ENCODE measurements around the gene DGKA. TPM values are rescaled to one million over a fixed set of nuclear protein-coding genes. Genes with fewer than 3 reads are reported as not detected.
"Not testable (repeated sequence)": the region's sequence is repeated elsewhere in the genome, so short reads cannot be mapped to it uniquely, and the experiment has no call there.

The DGKA gene
- total RNA-seq, 4 donors from 2014 or later, result 95.7 to 209 (median 159) TPM

DNA sequence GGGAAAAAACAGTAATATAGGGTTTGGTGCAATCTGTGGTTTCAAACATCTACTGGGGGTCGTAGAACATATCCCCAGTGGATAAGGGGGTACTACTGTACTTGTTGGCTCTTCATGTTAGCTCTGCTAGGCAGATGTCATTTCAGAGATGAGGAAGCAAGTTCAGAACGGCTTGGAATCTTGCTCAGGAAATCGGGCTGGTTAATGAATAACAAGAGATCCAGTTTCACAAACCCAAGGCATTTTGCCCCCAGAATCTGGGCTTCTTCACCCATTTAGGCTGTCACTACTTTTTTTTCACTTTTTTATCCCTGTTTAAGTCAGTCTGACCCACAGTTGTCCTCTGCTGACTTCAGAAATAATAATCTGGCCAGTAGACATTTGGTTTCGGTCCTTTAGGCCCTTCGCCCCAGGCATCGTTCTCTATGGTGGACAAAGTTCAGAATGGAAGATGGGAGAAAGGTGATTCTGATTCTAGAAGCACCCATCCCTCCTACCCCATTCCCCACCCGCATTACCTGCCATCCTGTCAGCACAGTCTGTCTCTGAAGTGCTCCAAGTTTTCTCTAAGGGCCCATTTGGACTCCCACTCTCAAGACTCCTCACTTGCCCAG, 70.6 kb downstream of the DGKA start:
- peaks cover 7 to 18% (median 11%) of the 10 kb centered on the region in 3 donors for H3K4me1 ChIP-seq
- 76 to 82% methylated on average over 7 of the region's 7 CpGs for WGBS, 2 donors
- no peaks in the 10 kb centered on the region for H3K9me3 ChIP-seq
- H3K36me3 ChIP-seq, result peaks cover 3 to 62% (median 14%) of the 10 kb centered on the region in 3 donors
- H3K27me3 ChIP-seq, result no peaks in the 10 kb centered on the region
- no peak for TF ChIP-seq POLR2A (IDR thresholded peaks at IDR 0.05)
- TF ChIP-seq, protein P1, sequence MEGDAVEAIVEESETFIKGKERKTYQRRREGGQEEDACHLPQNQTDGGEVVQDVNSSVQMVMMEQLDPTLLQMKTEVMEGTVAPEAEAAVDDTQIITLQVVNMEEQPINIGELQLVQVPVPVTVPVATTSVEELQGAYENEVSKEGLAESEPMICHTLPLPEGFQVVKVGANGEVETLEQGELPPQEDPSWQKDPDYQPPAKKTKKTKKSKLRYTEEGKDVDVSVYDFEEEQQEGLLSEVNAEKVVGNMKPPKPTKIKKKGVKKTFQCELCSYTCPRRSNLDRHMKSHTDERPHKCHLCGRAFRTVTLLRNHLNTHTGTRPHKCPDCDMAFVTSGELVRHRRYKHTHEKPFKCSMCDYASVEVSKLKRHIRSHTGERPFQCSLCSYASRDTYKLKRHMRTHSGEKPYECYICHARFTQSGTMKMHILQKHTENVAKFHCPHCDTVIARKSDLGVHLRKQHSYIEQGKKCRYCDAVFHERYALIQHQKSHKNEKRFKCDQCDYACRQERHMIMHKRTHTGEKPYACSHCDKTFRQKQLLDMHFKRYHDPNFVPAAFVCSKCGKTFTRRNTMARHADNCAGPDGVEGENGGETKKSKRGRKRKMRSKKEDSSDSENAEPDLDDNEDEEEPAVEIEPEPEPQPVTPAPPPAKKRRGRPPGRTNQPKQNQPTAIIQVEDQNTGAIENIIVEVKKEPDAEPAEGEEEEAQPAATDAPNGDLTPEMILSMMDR (IDR thresholded peaks at IDR 0.05), result no peak
- H3K4me3 ChIP-seq, result no peak overlapping the region
- H3K27ac ChIP-seq, result no peak overlapping the region
- intact Hi-C loops (cut with DNase I), result no loop called here
- DNase-seq, result no peak

DNA sequence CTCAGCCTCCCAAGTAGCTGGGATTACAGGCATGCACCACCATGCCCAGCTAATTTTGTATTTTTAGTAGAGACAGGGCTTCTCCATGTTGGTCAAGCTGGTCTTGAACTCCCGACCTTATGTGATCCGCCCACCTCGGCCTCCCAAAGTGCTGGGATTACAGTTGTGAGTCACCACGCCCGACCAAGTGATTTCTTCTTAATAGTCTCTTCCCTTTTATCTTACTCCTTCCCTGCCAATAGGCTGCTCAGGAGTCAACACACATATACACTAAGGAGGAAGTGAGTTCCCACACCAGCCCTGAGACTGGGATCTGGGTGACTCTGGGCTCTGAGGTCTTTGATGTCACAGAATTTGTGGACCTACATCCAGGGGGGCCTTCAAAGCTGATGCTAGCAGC, 72.4 kb downstream of the DGKA start:
- 60 to 75% methylated on average over 4 to 5 of the region's 5 CpGs for WGBS, 2 donors
- H3K4me3 ChIP-seq; H3K27ac ChIP-seq; H3K9me3 ChIP-seq; DNase-seq; intact Hi-C loops (cut with DNase I); H3K27me3 ChIP-seq: not testable (repeated sequence)
- H3K36me3 ChIP-seq, result peaks cover 3 to 62% (median 14%) of the 10 kb centered on the region in 3 donors
- peaks cover under 1 to 19% (median 3%) of the 10 kb centered on the region in 3 donors for H3K4me1 ChIP-seq

Other genes with a start within 250 kb of the DGKA start
- gene ITGA7, start 223.3 kb upstream of the DGKA start, total RNA-seq, result 10 to 100 TPM in 2 of 4 donors, 1 to 10 TPM in 2; 1.1 to 26.3 (median 10.5) TPM
- gene BLOC1S1, start 215.1 kb upstream of the DGKA start, total RNA-seq, result 100 to 1,000 TPM; 117 to 211 (median 178) TPM
- 10 to 100 TPM in 1 of 4 donors, 1 to 10 TPM in 3; 1.3 to 13.5 (median 4.1) TPM for gene RDH5, start 210.8 kb upstream of the DGKA start, total RNA-seq
- gene CD63, start 202.2 kb upstream of the DGKA start, total RNA-seq, result 100 to 1,000 TPM; 144 to 349 (median 264) TPM
- gene GDF11, start 188.0 kb upstream of the DGKA start, total RNA-seq, result 1 to 10 TPM in 3 of 4 donors, under 1 TPM in 1; 0.19 to 1.9 (median 1.5) TPM
- gene SARNP, start 113.4 kb upstream of the DGKA start, total RNA-seq, result 10 to 100 TPM; 22.6 to 60.1 (median 53.7) TPM
- gene ORMDL2, start 113.1 kb upstream of the DGKA start, total RNA-seq, result 10 to 100 TPM; 29.9 to 31.9 (median 31.1) TPM
- gene DNAJC14, start 101.6 kb upstream of the DGKA start, total RNA-seq, result 10 to 100 TPM; 15.3 to 30.2 (median 19.9) TPM
- 1 to 10 TPM; 1.5 to 3.1 (median 1.8) TPM for gene MMP19, start 88.2 kb upstream of the DGKA start, total RNA-seq
- 100 to 1,000 TPM in 1 of 4 donors, 10 to 100 TPM in 3; 60.7 to 107 (median 85.0) TPM for gene PYM1, start 3.3 kb upstream of the DGKA start, total RNA-seq
- 1 to 10 TPM in 1 of 4 donors, under 1 TPM in 3; 0.48 to 3.4 (median 0.67) TPM for gene PMEL, start 34.9 kb downstream of the DGKA start, total RNA-seq
- 10 to 100 TPM; 11.1 to 22.6 (median 17.0) TPM for gene CDK2, start 35.7 kb downstream of the DGKA start, total RNA-seq
- gene RAB5B, start 42.9 kb downstream of the DGKA start, total RNA-seq, result 10 to 100 TPM; 78.2 to 94.2 (median 86.4) TPM
- 10 to 100 TPM; 16.0 to 30.0 (median 18.5) TPM for gene SUOX, start 66.1 kb downstream of the DGKA start, total RNA-seq
- 1 to 10 TPM; 1.2 to 2.0 (median 1.9) TPM for gene IKZF4, start 89.9 kb downstream of the DGKA start, total RNA-seq
- 1,000 to 10,000 TPM in 2 of 4 donors, 100 to 1,000 TPM in 2; 381 to 1,639 (median 1,040) TPM for gene RPS26, start 110.8 kb downstream of the DGKA start, total RNA-seq
- 100 to 1,000 TPM in 1 of 4 donors, 10 to 100 TPM in 3; 36.0 to 125 (median 82.8) TPM for gene ERBB3, start 149.0 kb downstream of the DGKA start, total RNA-seq
- 100 to 1,000 TPM in 3 of 4 donors, 10 to 100 TPM in 1; 89.3 to 206 (median 176) TPM for gene PA2G4, start 173.4 kb downstream of the DGKA start, total RNA-seq
- gene RPL41, start 185.5 kb downstream of the DGKA start, total RNA-seq, result 1,000 to 10,000 TPM in 3 of 4 donors, 100 to 1,000 TPM in 1; 966 to 4,641 (median 3,066) TPM
- gene ZC3H10, start 187.1 kb downstream of the DGKA start, total RNA-seq, result 1 to 10 TPM; 1.5 to 3.8 (median 2.3) TPM
- 10 to 100 TPM; 42.6 to 70.8 (median 62.5) TPM for gene ESYT1, start 197.1 kb downstream of the DGKA start, total RNA-seq
- 10 to 100 TPM; 26.3 to 51.0 (median 37.8) TPM for gene MYL6B, start 221.4 kb downstream of the DGKA start, total RNA-seq
- gene MYL6, start 227.2 kb downstream of the DGKA start, total RNA-seq, result 1,000 to 10,000 TPM; 1,011 to 2,279 (median 1,490) TPM